ENCODE data around the gene PRKAR1B.

GRCh38 chr7:502296-502695, 224.8 kb downstream of the PRKAR1B start:
- TF ChIP-seq CTCF (IDR thresholded peaks at IDR 0.05) (no peak), EP300 (IDR thresholded peaks at IDR 0.05; ENCODE audit: borderline replicate concordance in 1 of 2, low read depth in 1 of 2, low read length in 1 of 2) (no peak), USF2 (IDR thresholded peaks at IDR 0.05; ENCODE audit: borderline replicate concordance, low read depth, low read length) (no peak), RFX5 (IDR thresholded peaks at IDR 0.05; ENCODE audit: low read length) (no peak), REST (IDR thresholded peaks at IDR 0.05; ENCODE audit: low read depth, low read length) (no peak), TAF1 (IDR thresholded peaks at IDR 0.05; ENCODE audit: borderline replicate concordance, low read depth, low read length) (no peak), SIN3A (IDR thresholded peaks at IDR 0.05; ENCODE audit: borderline replicate concordance, low read depth, low read length) (no peak)
